Heart left ventricle (tissue), 13 donors: ENCODE measurements around the gene ITPK1.
A peak's percentile ranks its signal among the peaks of the same experiment; 100 is the strongest.

Experiments used
- POLR2A ChIP-seq, 2 donors: fragments of 450-650 bp; IDR thresholded peaks; one replicate each; pipeline ENCODE4 v1.6.1; 2017; ENCODE audit warnings: antibody characterized with exemption in 2 of 2, mild to moderate bottlenecking in 2 of 2, moderate library complexity in 2 of 2
- TF ChIP-seq, protein P1 (sequence below), 12 donors: fragments of 200-600 bp; sonication (generic) in 4 of 12; IDR thresholded peaks; one replicate each; pipeline versions ENCODE4 v1.5.0 to v1.8.0; 2018 to 2022; ENCODE audit warnings: antibody characterized with exemption in 12 of 12, mild to moderate bottlenecking in 5 of 12
- donor health status: ischemic (EF 13 %, LVEDD 7.1; RV severe dilation, severe dysfunction).
- donor health status: DM: no; HTN: yes; CAD: no.
- donor health status: DM: no; HTN: no; CAD: no.
- donor health status: ischemic (EF 25% LVEDD 6.9; RV normal size, moderate dysfunction).
- donor health status: ischemic (EF 25% LVEDD 5.7; RV mildly dilated, moderate dysfunction).
- donor health status: ischemic (EF 35%, LVEDD 5.7; RV mildly dilated, moderate dysfunction).
- donor health status: nonischemic (EF 11% LVEDD 7.7; RV severe dilation, severe dysfunction).
- donor health status: DM: yes; HTN: yes; CAD: no.
- donor health status: PGD.
- donor health status: ischemic (EF 29% LVEDD 5.4; RV normal size, mild dysfunction).
- donor health status: nonischemic (EF 23%, LVEDD 6.1; RV moderate dilation, normal function).

DNA sequence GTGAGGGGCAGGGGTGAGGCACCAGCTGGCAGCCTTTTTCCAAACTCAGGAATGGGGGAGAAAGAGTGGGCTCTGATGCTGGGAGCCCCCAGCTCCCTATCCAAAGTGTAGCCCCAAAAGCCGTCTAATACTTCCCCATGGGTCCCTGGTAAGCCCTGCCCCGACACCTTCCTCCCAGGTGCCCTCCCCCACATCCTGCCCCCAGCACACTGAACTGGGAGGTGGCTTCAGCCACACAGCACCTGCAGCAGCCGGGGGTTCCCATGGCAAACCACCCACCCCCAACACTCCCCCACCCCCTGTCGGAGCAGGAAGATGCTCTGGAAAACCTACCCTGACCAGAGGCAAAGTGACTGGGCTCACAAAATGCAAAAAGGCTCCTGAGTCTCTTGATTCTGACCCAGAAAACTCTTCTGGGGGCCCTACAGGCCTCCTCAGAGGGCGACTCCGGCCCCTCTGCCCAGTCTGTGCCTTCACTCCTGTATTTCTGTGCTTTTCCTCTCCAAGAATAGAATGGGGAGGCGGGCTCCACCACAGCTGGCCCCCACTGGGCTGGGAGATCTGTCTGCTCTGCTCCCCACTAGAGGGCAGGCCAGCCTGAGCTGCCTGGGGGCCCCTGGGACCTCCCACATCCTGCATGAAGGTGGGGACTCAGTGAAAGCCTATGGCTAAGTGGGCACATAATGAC, 81.6 kb downstream of the ITPK1 start:
- TF ChIP-seq, protein P1, sequence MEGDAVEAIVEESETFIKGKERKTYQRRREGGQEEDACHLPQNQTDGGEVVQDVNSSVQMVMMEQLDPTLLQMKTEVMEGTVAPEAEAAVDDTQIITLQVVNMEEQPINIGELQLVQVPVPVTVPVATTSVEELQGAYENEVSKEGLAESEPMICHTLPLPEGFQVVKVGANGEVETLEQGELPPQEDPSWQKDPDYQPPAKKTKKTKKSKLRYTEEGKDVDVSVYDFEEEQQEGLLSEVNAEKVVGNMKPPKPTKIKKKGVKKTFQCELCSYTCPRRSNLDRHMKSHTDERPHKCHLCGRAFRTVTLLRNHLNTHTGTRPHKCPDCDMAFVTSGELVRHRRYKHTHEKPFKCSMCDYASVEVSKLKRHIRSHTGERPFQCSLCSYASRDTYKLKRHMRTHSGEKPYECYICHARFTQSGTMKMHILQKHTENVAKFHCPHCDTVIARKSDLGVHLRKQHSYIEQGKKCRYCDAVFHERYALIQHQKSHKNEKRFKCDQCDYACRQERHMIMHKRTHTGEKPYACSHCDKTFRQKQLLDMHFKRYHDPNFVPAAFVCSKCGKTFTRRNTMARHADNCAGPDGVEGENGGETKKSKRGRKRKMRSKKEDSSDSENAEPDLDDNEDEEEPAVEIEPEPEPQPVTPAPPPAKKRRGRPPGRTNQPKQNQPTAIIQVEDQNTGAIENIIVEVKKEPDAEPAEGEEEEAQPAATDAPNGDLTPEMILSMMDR (IDR thresholded peaks at IDR 0.05) = peak in 10 of 12 donors; percentile 35 to 63 (median 50)
- TF ChIP-seq POLR2A (IDR thresholded peaks at IDR 0.05) = no peak
